WERI-Rb-1 (cell line): ENCODE measurements around the gene SLC22A4.

Experiments
- DNase-seq: peaks from one replicate; pipeline ENCODE4 v3.0.0-alpha.2; 2020
- H3K27ac ChIP-seq: fragments of 250-450 bp; sonication (Bioruptor Pico); 2 replicates; pipeline ENCODE4 v1.5.1; 2020; ENCODE audit warnings: mild to moderate bottlenecking, moderate library complexity
- H3K27me3 ChIP-seq: fragments of 250-450 bp; sonication (Bioruptor Pico); 2 replicates; pipeline ENCODE4 v1.5.1; 2021; ENCODE audit warnings: mild to moderate bottlenecking, low read depth, moderate library complexity; ENCODE audit not compliant: insufficient read depth, severe bottlenecking
- H3K36me3 ChIP-seq: fragments of 250-450 bp; sonication (Bioruptor Pico); 2 replicates; pipeline ENCODE4 v1.5.1; 2020; ENCODE audit warnings: mild to moderate bottlenecking, moderate library complexity
- H3K4me3 ChIP-seq: 2 replicates; pipeline ENCODE4 v1.5.1; 2011; ENCODE audit warnings: low read depth, mild to moderate bottlenecking, control low read depth, low read length
- H3K9me3 ChIP-seq: fragments of 250-450 bp; sonication (Bioruptor Pico); 2 replicates; pipeline ENCODE4 v1.5.1; 2021; ENCODE audit warnings: mild to moderate bottlenecking, moderate library complexity; ENCODE audit not compliant: severe bottlenecking
- CTCF ChIP-seq: IDR thresholded peaks from 2 replicates; pipeline ENCODE4 v1.5.1; 2011; ENCODE audit warnings: low read depth, mild to moderate bottlenecking, control low read depth, inconsistent platforms, low read length

Gene SLC22A4

GRCh38 chr5:132313366-132313765, 19.2 kb downstream of the SLC22A4 start:
- TF ChIP-seq CTCF = no peak
- Histone ChIP-seq H3K4me3 (no peak overlapping the region), H3K27ac (no peak overlapping the region), H3K9me3 (no peaks in the 10 kb centered on the region), H3K27me3 (no peaks in the 10 kb centered on the region), H3K36me3 (no peaks in the 10 kb centered on the region)
- DNase-seq = no peak

GRCh38 chr5:132313961-132314432, 19.8 kb downstream of the SLC22A4 start:
- DNase-seq = no peak
- Histone ChIP-seq H3K4me3 (no peak overlapping the region), H3K36me3 (no peaks in the 10 kb centered on the region), H3K9me3 (no peaks in the 10 kb centered on the region), H3K27me3 (no peaks in the 10 kb centered on the region), H3K27ac (no peak overlapping the region)
- no peak for TF ChIP-seq CTCF

- DNase-seq = no peak
- Histone ChIP-seq H3K4me3 (no peak overlapping the region), H3K36me3 (no peaks in the 10 kb centered on the region), H3K27ac (no peak overlapping the region), H3K9me3 (no peaks in the 10 kb centered on the region), H3K27me3 (no peaks in the 10 kb centered on the region)
- TF ChIP-seq CTCF = no peak
Observed at GRCh38 chr5:132315529-132316067, 21.4 kb downstream of the SLC22A4 start.

- Histone ChIP-seq H3K27me3 (no peaks in the 10 kb centered on the region), H3K27ac (no peak overlapping the region), H3K9me3 (no peaks in the 10 kb centered on the region), H3K36me3 (no peaks in the 10 kb centered on the region), H3K4me3 (no peak overlapping the region)
- no peak for DNase-seq
- no peak for TF ChIP-seq CTCF
Observed at GRCh38 chr5:132319975-132320374, 25.8 kb downstream of the SLC22A4 start.

GRCh38 chr5:132321109-132321721, 27.0 kb downstream of the SLC22A4 start:
- H3K27me3 ChIP-seq = no peaks in the 10 kb centered on the region
- H3K27ac ChIP-seq = no peak overlapping the region
- H3K4me3 ChIP-seq = no peak overlapping the region
- H3K9me3 ChIP-seq = no peaks in the 10 kb centered on the region
- DNase-seq = no peak
- no peak for TF ChIP-seq CTCF
- H3K36me3 ChIP-seq = no peaks in the 10 kb centered on the region

- no peak for DNase-seq
- TF ChIP-seq CTCF = no peak
- Histone ChIP-seq H3K27ac (no peak overlapping the region), H3K27me3 (no peaks in the 10 kb centered on the region), H3K9me3 (no peaks in the 10 kb centered on the region), H3K36me3 (no peaks in the 10 kb centered on the region), H3K4me3 (no peak overlapping the region)
Observed at GRCh38 chr5:132322266-132322665, 28.1 kb downstream of the SLC22A4 start.
